ENCODE results near the gene ENOX1.
A peak's percentile ranks its signal among the peaks of the same experiment; 100 is the strongest.

The ENOX1 gene

DNA sequence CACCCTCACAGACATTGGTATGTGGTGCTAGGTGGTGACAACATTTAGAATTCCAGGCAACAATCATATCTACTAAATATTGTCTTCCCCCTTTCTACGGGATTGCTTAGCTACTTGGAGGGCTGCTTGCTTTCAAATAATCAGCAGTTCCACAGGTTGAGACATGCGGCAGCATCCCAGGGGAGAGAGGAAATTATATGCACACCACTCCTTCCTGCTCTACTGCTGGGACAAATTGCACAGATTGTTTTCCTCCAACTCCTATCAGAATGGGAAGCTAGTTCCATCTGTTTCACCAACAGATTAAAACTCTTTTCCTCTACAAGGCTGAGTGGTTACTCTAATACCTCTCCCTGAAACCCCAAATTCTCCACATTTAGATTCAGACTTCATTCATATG, 488.0 kb downstream of the ENOX1 start:
- DNase-seq: peak; percentile 89

DNA sequence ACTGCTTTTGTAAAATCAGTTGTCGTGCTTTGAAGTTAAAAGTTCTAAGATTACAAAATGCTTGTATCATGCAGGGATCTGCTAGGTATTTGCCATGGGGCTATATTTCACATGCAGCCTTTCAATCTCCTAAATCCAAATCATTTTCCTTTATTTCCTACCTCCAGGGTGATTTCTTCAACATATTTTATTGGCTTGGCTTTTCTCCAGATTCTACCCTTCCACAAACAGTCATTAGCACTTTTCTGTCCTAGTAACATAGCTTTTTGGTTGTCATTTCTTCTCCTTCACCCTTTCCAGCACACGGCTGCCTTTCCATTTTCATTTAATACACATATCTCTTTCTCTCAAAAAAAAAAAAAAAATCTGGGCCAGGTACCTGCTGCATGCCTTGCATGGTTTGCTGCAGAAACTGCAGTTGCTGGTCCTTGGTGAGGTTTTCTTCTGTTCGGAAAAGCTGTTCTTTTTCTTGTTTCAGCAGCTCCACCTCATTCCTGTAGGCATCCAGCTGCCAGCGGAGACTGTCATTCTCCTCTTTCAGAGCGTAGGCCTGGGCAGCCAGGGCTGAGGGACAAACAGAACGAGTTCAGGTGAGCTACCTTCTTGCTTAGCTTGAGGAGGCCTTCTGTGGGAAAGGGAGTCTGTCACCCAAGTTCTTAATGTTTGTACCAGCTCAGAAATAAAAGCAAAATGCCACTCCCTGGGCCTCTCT, 488.6 kb downstream of the ENOX1 start:
- peak; percentile 42 for DNase-seq

DNA sequence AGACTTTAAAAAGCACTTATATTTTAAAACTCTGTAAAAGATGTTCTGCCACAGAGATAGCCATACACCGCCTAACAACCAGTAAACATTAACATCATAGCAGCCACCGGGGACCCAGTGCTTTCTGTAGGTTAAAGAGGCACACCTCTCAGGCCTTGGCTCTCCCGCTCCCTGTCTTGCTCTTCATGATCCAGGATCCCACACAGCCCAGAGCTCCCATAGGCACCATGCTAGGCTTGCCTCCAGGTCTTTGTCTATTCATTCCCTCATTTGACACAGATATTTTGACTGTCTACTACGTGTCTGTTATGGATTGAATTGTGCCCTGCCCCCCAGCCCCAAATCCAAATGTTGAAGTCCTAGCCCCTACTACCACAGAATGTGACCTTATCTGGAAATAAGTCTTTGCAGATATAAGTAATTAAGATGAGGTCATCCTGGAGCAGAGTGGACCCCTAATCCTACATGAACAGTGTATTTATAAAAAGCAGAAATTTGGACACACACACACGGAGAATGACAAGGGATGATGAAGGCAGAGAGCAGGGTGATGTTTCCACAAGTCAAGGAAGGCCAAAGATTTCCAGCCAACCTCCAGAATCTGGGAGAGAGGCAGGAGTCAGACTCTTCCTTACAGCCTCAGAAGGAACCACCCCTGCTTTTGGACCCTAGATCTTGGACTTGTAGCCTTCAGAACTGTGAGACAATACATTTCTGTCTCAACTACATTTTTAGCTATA, 490.8 kb downstream of the ENOX1 start:
- DNase-seq: no peak

DNA sequence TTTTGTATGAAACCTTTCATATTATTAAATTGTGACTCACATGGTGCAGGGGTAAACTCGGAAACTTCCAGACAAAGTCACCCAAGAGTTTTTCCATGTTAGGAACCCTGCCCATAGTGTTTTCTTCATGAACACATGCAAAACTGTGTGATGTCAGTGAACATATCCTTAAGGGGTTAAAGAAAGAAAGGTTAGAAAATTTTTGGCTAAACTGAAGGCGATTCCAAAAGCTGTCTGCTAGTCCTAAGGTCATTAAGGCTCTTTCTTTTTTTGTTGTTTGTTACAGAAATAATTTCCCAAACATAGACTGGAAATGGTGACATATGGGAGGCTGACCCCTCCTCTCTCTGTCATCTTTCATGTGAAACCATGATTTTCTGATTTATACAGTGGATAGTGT, 491.5 kb downstream of the ENOX1 start:
- no peak for DNase-seq

DNA sequence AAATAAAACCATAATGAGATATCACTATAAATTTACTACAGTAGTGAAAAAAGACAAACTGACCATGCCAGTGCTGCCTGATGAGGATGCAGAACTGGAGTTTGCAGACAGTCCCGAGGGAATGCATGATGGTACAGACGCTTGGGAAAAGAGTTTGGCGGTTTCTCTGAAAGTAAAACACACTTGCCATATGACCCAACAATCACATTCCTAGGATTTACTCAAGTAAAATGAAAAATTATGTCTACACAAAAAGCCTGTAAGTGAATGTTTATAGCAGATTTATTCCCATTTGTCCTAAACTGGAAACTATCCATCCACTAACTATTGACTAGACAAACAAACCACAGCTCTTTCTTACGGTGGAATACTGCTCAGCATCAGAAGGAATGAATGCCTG, 492.4 kb downstream of the ENOX1 start:
- DNase-seq: no peak

DNA sequence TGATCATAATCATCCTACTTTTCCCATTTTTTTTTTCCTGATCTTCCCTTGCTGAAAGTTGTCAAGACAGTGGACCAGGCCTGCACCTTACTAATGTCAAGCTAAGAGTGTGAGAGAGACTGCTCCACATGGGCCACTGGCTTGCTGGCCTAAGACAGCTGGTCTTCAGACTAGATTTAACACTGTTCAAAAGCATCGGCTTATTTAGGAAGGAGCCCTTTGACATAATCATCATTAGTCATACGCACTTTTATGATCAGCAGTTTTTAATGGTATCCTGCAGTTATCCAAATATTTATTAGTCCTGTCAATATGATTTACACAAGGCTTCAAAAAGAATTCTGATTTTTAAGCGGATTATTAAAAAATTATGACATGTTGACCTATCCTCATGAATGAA, 492.8 kb downstream of the ENOX1 start:
- DNase-seq: no peak

DNA sequence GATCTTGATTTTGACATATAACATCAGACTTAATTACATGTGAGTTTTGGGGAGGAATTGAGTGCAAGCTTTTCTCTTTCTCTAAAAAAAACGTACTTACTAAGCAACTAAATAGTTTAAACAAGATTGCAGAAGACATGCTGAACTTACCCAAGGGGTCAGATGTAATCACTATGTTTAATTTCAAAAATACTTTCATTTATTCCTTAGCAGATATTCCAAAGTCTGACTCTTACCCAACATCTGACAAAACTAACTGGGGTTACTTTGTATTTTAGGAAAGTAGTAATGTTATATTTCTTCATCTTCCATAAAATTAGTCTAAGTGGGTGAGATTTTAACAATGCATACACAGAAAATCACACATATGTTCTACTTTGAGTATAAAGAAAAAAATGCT, 493.2 kb downstream of the ENOX1 start:
- no peak for DNase-seq

DNA sequence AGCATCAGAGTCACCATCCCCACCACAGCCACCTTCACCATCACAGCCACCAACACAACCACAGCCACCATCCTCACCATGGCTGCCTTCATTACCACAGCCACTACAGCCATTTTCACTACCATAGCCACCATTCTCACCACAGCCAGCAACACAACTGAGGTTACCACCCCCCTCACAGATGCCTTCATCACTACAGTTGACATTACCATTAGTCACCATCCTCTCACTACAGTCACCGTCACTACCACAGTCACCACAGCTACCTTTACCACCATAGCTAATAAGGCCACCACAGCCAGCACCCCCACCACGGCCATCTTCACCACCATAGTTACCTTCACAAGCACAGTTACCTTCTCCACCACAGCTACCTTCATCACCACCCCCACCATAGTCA, 493.8 kb downstream of the ENOX1 start:
- no peak for DNase-seq

DNA sequence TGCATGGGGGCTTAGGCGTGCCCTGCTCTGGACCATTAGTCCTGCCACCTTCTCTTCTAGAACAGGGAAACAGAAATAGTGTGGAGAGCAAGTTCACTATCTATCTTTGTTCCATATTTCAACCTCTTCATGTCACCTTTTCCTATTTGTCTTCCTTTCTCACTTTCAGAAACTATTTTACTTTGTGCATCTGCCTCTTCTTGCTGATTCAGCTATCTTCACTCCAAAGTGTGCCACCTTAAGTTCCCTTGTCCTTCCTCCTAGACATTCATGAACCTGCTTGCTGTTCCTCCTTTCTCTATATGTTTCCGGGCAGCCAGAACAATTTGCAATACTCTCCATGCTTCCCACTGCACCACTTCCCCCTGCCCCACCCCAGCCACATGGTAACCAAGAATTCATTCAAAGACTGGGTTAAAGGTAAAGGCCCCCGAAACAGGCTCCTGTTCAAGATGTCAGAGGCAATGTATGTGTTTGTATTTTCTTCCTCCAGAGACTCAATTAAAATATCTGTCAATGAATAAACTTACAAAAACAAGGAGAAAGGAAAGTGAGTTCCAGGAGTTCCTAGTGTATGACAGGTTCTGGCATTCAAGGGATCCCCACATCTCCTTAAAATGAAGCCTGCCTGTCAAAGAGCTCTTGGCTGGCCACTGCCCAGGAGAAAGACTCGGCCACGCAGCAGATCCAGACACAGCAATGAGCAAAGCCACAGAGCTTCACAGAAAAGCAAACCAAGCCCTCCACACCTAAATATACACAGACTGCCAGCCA, 495.3 kb downstream of the ENOX1 start:
- DNase-seq: no peak

DNA sequence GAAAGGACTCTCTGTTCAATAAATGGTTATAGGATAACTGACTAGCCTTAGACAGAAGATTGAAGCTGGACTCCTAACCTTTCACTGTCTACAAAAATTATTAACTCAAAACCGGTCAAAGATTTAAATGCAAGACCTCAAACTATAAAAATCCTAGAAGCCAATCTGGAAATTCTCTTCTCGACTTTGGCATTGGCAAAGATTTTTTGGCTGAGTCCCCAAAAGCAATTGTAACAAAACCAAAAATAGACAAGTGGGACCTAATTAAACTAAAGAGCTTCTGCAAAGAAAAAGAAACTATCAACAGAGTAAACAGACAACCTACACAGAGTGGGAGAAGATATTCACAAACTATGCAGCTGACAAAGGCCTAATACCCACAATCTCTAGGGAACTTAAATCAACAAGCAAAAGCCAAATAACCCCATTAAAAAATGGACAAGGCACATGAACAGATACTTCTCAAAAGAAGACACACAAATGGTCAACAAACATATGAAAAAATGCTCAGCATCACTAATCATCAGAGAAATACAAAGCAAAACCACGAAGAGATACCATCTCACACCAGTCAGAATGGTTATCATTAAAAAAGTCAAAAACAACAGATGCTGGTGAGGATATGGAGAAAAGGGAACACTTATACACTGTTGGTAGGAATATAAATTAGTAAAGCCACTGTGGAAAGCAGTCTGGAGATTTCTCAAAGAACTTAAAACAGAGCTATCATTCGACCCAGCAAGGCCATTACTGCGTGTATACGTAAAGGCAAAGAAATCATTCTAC, 497.1 kb downstream of the ENOX1 start:
- no peak for DNase-seq

DNA sequence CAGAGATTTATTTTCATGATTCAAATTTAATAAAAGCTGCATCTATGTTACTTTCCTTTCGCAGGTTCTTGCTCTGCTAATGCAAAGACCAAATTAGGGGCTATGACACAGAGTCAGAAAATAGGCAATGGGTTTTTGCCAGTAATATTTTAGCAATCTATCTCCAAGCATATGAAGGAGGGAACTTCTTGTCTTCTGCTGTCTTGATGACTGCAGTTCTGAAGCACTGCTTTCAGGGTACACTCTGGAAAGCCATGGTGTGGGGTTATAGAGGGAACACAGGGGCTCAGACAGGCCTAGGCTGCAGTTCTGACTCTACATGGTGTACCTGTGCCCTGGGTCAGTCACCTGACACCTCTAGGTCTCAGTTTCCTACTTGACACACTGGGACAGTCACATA, 500.0 kb downstream of the ENOX1 start:
- DNase-seq: no peak

DNA sequence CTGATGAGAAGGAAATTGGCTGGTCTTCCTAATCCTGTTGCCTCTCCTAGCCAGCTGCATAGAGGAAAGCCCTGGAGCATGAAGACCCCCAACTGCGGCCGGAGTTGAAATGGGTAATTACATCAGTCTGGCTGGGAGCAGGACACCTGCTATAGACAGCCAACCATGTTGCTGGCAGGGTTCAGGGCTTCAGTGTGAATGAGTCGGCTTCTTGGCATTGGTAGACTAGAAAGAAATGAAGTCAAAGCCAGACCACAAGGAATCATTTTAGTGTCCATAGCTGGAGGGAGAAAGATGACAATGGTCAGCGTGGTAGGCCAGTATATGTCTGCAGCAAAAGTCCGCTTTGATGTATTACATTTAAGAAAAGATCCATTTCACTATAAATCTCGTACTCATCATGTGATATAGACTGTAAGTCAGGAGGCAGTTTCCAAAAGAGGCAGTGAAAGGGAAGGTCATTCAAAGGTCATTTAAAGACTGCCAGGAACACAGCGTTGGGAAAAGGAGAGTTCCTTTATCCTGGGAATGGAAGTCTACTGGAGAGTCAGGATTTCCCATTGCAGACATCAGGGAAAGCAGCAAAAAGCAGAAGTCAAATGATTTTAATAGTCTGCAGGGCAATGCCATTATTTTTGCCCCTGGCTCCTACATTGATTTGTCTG, 500.7 kb downstream of the ENOX1 start:
- no peak for DNase-seq

DNA sequence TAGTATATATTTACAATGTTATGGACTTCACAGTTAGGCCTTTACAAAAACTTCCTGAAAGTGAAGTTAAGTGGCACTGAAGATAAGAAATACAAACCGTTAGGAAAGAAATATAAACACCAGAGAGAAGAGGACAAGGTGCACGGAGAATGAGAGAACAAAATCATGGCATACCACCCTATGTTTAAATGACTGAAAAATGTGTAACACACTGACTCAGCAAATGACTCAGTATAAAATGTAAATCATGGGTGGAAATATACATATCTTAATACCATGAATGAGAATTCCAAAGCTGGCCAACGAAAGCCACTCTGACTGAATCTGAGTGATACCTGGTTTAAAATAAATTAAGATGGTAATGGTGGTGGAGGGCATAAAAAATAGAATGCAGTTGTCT, 502.6 kb downstream of the ENOX1 start:
- DNase-seq: no peak

DNA sequence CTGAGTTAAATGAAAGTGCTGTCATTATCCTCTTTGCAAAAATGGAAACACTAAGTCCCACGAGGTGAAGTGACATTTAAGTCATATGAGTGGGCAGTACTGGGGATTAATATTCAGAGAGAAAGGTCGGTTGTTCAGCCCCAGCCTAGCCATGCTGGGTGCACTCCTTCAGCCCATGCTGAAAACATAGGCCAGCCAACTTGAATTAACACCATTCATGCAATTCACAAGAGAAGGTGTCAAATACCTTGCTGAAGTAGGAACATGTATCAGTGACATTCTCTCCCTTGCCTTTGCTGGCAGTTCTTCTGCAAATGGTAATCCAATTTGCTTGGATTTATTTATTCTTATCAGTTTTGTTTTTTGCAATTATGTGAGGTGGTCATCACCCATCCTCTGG, 507.1 kb downstream of the ENOX1 start:
- no peak for DNase-seq

DNA sequence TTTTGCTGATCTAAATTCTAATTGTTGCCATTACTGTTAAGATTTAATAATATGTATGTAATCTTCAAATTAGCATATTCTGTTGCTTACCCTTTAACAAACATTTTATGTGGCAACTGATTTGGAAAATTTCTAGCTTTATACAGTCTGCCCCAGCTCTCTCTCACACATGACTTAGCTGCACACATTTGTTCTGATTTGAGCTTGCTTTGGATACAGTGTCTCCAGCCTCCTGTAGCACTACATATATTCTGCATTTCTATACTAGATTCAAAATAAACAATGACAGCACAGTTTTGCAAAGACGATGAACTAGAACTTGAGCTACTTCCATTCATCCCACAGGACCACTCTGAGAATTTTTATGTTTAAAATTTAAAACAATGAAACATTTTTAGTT, 508.6 kb downstream of the ENOX1 start:
- DNase-seq: no peak

DNA sequence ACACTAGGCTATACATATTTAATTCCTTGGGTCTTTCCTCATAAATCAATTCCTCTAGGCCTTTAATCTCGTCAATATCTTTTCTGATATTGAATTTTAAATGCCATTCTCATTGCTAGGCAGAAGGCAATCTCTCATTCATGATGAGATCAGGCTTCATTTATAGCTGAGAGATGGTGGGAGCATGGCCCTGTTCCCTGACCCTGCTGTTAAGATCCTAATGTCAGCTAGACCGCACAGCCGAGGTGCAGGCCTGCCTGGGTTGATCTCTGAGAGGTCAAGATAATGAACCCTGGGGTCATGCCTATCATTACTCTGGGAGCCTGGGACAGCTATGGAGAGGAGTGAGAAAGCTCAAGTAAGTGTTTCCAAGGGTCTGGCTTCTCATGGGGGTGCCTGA, 509.6 kb downstream of the ENOX1 start:
- DNase-seq: no peak

DNA sequence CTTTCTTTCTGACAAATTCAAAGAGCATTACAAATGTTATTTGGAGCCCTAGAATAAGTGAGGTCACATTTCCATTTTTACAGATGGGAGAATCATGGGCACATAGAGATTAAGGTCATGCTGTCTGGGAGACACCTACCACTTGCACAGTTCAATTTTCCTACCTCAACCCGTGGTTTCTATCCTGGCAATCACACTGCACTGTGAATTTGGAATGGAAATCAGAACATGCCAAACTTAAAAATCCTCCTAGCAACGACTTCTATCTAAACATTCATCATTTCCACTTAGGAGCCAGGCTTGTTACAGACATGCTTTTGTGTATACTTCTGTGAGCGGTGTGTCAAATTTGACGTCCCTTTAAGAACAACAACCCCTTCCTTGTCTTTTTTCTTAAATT, 511.9 kb downstream of the ENOX1 start:
- no peak for DNase-seq

DNA sequence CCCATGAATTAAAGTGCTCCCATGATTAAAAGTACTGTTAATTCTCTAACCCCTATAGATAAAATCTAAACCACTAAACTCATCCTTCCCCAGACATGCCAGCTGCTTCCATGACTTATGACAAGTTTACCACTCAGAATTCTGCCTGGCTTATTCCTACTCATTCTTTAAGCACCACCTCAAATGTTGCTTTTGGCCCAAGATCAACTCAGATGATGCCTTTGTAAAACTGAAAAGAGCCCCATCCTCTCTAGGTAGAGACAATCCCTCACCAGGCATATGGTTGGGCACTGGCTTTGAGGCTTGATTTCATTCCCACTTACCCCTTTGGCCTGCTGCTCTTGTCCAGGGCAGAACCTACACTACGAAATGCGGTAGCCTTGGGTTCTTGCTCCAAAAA, 513.4 kb downstream of the ENOX1 start:
- DNase-seq: no peak

DNA sequence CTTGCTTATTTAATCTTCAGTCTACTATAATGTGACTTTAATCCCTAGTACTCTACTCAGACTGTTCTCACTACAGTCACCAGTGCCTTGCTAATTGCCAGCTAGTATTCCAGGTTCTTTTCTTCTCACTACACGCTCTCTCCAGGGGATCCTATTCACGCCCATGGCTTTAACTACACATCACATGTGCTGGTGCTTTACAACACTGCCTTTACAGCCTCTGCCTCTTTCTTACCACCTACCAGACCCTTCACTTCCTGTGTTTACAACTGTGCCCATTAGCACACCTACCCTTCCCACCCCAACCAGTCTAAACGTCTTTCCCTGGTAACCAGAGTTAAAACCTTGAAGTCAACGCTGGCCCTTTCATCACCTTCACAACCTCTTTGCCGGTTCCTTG, 513.9 kb downstream of the ENOX1 start:
- DNase-seq: no peak

DNA sequence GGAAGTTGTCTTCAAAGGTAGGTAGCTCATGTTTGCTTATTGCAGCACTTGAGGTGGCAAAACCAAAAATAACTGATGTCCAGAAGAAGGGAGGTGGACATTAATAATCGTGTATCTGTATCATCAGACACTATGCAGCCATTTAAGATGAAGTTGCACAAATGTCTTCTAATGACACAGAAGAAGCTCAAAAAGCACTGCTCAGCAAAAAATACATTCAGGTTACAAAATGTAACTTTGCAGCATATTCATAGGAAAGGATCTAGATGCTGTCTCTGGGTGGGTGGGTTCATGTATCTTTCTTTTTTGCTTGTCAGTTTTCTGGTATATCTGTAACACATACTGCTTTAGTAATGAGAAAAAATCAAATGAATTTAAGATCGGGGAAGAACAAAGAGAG, 515.6 kb downstream of the ENOX1 start:
- DNase-seq: no peak

DNA sequence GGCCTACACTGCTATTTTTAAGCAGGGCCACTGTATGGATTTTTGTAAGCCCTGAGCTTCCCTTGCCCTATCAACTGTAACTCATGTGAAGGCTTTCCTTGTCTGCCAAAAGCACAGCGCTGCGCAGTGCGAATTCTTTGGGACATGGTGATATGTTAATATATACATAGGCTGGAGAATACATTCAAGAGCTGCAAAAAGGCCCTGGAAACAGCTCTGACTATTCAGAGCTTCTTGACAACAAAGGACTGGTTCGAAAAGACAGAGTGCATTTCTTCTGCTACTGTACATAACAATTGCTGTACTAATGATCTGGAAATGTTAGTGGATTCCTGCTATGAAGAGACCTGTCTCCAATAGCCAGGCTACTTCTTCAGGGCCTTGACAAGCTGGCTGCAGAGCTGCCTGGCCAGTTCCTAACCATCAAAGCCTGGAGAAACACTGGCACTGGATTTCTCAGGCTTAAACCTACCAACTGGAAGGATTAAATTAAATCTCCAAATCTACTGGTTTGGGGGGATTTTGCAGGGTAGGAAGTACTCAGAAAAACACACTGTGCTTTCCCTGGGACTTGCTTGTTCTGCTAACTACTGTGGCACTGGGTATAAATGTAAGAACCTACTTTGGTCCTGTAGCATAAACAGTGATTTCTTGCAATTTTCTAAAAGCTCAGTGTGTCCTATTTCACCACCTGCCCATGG, 516.5 kb downstream of the ENOX1 start:
- no peak for DNase-seq

DNA sequence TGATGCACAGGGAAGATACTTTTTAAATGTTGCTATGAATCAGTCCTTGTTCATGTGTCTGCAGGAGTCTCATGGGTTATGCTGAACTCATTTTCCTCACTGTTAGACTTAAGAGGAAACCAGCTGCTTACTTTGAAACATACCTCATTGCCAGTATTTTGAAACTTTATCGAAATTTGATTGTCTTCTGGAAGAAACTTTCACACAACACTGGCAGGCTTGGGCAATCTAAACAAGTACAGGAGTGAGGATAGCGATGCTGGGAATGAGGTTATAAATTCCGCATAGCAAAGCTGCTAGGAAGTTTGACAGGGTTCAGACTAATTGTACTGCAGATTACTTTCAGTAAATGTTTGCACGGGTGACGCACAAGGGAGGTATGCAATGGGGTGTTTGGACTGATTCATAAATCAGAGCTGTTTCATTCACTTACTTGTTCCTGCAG, 517.7 kb downstream of the ENOX1 start:
- no peak for DNase-seq

Data from DMS 273 treated with DMSO at 0.1 percent for 48 hours (cell line).